ENCODE results near the gene KRT86. TPM values are rescaled to one million over a fixed set of nuclear protein-coding genes. Genes with fewer than 3 reads are reported as not detected.
A peak's percentile ranks its signal among the peaks of the same experiment; 100 is the strongest.

Gene KRT86
- total RNA-seq, 3 donors from 2014 or later (not counting 1 experiment from before 2014, with no cell fraction given), result 2.0 to 3.6 (median 2.7) TPM

- no peaks in the 10 kb centered on the region for H3K9me3 Mint-ChIP-seq
- Histone ChIP-seq H3K4me3 (ENCODE audit: low read length) (no peak overlapping the region), H3K9me3 (ENCODE audit: control insufficient read depth, insufficient read depth, low read length) (no peaks in the 10 kb centered on the region), H3K27ac (ENCODE audit: low read length) (no peak overlapping the region), H3K27me3 (ENCODE audit: control insufficient read depth, insufficient read depth, low read length) (peaks cover 2% of the 10 kb centered on the region), H3K4me1 (ENCODE audit: control insufficient read depth, insufficient read depth, low read length) (peaks cover 3% of the 10 kb centered on the region), H3K36me3 (ENCODE audit: control insufficient read depth, insufficient read depth, low read length) (no peaks in the 10 kb centered on the region)
- no peak overlapping the region for H3K27ac Mint-ChIP-seq
- no peak for DNase-seq
- TF ChIP-seq CTCF (IDR thresholded peaks at IDR 0.05), result peak; percentile 19
- intact Hi-C loops (cut with micrococcal nuclease), result loop anchor here (1.0 to 2.0 kb wide), 4 partner anchors 19 to 172 kb away; no protein-coding TSS in a partner anchor
- peaks cover 8 to 10% of the 10 kb centered on the region in 2 donors for H3K4me1 Mint-ChIP-seq
- ATAC-seq, result peak in 1 of 3 donors; percentile 1
- WGBS (ENCODE audit: insufficient coverage), result 78% methylated on average over 10 of the region's 10 CpGs
- no peaks in the 10 kb centered on the region for H3K36me3 Mint-ChIP-seq
- peaks cover 47 to 68% of the 10 kb centered on the region in 2 donors for H3K27me3 Mint-ChIP-seq (ENCODE audit: low read depth in 2 of 2)
- no peak overlapping the region for H3K4me3 Mint-ChIP-seq
Measured at GRCh38 chr12:52327830-52328500, 53.5 kb downstream of the KRT86 start.

- 70% methylated on average over 1 of the region's 1 CpG for WGBS (ENCODE audit: insufficient coverage)
- no peaks in the 10 kb centered on the region for H3K9me3 Mint-ChIP-seq
- no peaks in the 10 kb centered on the region for H3K36me3 ChIP-seq (ENCODE audit: control insufficient read depth, insufficient read depth, low read length)
- peaks cover 8 to 10% of the 10 kb centered on the region in 2 donors for H3K4me1 Mint-ChIP-seq
- TF ChIP-seq CTCF (IDR thresholded peaks at IDR 0.05), result no peak
- H3K4me3 ChIP-seq (ENCODE audit: low read length), result no peak overlapping the region
- H3K27ac Mint-ChIP-seq, result no peak overlapping the region
- no peaks in the 10 kb centered on the region for H3K36me3 Mint-ChIP-seq
- ATAC-seq (no peak), DNase-seq (no peak)
- no peak overlapping the region for H3K4me3 Mint-ChIP-seq
- H3K27ac ChIP-seq (ENCODE audit: low read length), result no peak overlapping the region
- H3K9me3 ChIP-seq (ENCODE audit: control insufficient read depth, insufficient read depth, low read length), result no peaks in the 10 kb centered on the region
- peaks cover 6% of the 10 kb centered on the region for H3K27me3 ChIP-seq (ENCODE audit: control insufficient read depth, insufficient read depth, low read length)
- intact Hi-C loops (cut with micrococcal nuclease), result no loop called here
- peaks cover 51 to 59% of the 10 kb centered on the region in 2 donors for H3K27me3 Mint-ChIP-seq (ENCODE audit: low read depth in 2 of 2)
- H3K4me1 ChIP-seq (ENCODE audit: control insufficient read depth, insufficient read depth, low read length), result peaks cover 3% of the 10 kb centered on the region
Measured at GRCh38 chr12:52331039-52331438, 56.6 kb downstream of the KRT86 start.

GRCh38 chr12:52331833-52332232, 57.4 kb downstream of the KRT86 start:
- no peak overlapping the region for H3K4me3 ChIP-seq (ENCODE audit: low read length)
- DNase-seq, result no peak
- H3K27me3 Mint-ChIP-seq (ENCODE audit: low read depth in 2 of 2), result peaks cover 50 to 54% of the 10 kb centered on the region in 2 donors
- peaks cover 6% of the 10 kb centered on the region for H3K27me3 ChIP-seq (ENCODE audit: control insufficient read depth, insufficient read depth, low read length)
- no peaks in the 10 kb centered on the region for H3K9me3 ChIP-seq (ENCODE audit: control insufficient read depth, insufficient read depth, low read length)
- intact Hi-C loops (cut with micrococcal nuclease), result no loop called here
- 93% methylated on average over 3 of the region's 3 CpGs for WGBS (ENCODE audit: insufficient coverage)
- no peak for ATAC-seq
- H3K27ac ChIP-seq (ENCODE audit: low read length), result no peak overlapping the region
- peaks cover 0 to 4% of the 10 kb centered on the region in 2 donors for H3K9me3 Mint-ChIP-seq
- no peak for TF ChIP-seq CTCF (IDR thresholded peaks at IDR 0.05)
- H3K36me3 ChIP-seq (ENCODE audit: control insufficient read depth, insufficient read depth, low read length), result no peaks in the 10 kb centered on the region
- no peaks in the 10 kb centered on the region for H3K36me3 Mint-ChIP-seq
- H3K4me1 Mint-ChIP-seq, result peaks cover 8 to 10% of the 10 kb centered on the region in 2 donors
- H3K27ac Mint-ChIP-seq, result no peak overlapping the region
- H3K4me3 Mint-ChIP-seq, result no peak overlapping the region
- H3K4me1 ChIP-seq (ENCODE audit: control insufficient read depth, insufficient read depth, low read length), result peaks cover 3% of the 10 kb centered on the region
